ENCODE results near the gene TMED7.

TMED7 gene

GRCh38 chr5:115626445-115626823 lies 598 bp upstream of the TMED7 start:
- DNase-seq = no peak

- DNase-seq = no peak
These were observed 842 bp downstream of the TMED7 start for GRCh38 chr5:115624994-115625393.

GRCh38 chr5:115623658-115624057 lies 2.2 kb downstream of the TMED7 start:
- no peak for DNase-seq

- no peak for DNase-seq
These were observed 4.4 kb downstream of the TMED7 start for GRCh38 chr5:115621365-115621900.

GRCh38 chr5:115616892-115617291 lies 8.9 kb downstream of the TMED7 start:
- no peak for DNase-seq

GRCh38 chr5:115616472-115616871 lies 9.4 kb downstream of the TMED7 start:
- DNase-seq = no peak

- DNase-seq = no peak
These were observed 14.0 kb downstream of the TMED7 start for GRCh38 chr5:115611873-115612272.

- DNase-seq = no peak
These were observed 17.9 kb downstream of the TMED7 start for GRCh38 chr5:115607935-115608334.

- DNase-seq = no peak
These were observed 20.4 kb downstream of the TMED7 start for GRCh38 chr5:115605436-115605835.

GRCh38 chr5:115602591-115603125 lies 23.2 kb downstream of the TMED7 start:
- no peak for DNase-seq

GRCh38 chr5:115601701-115602590 lies 23.9 kb downstream of the TMED7 start, which contains the start of gene TICAM2:
Gene TICAM2, minus strand, starts transcription at chr5:115602479. Its CDS starts 21,223 bp downstream, at chr5:115581256.
- DNase-seq = peak; percentile 63 to 71

- no peak for DNase-seq
These were observed 25.1 kb downstream of the TMED7 start for GRCh38 chr5:115600766-115601165.

GRCh38 chr5:115599924-115600323 lies 25.9 kb downstream of the TMED7 start:
- no peak for DNase-seq

- no peak for DNase-seq
These were observed 26.3 kb downstream of the TMED7 start for GRCh38 chr5:115599502-115599901.

- no peak for DNase-seq
These were observed 31.4 kb downstream of the TMED7 start for GRCh38 chr5:115594128-115595047.

GRCh38 chr5:115589043-115589442 lies 36.8 kb downstream of the TMED7 start:
- DNase-seq = no peak

GRCh38 chr5:115588640-115589039 lies 37.2 kb downstream of the TMED7 start:
- DNase-seq = no peak

GRCh38 chr5:115586525-115587146 lies 39.2 kb downstream of the TMED7 start:
- no peak for DNase-seq

GRCh38 chr5:115585265-115585664 lies 40.6 kb downstream of the TMED7 start:
- no peak for DNase-seq

GRCh38 chr5:115584501-115584900 lies 41.3 kb downstream of the TMED7 start:
- DNase-seq = no peak

- DNase-seq = no peak
These were observed 42.4 kb downstream of the TMED7 start for GRCh38 chr5:115583474-115583873.

GRCh38 chr5:115580941-115581340 lies 44.9 kb downstream of the TMED7 start:
- DNase-seq = no peak

- no peak for DNase-seq
These were observed 46.1 kb downstream of the TMED7 start for GRCh38 chr5:115579747-115580173.

All from activated CD4-positive, alpha-beta T cell treated with anti-CD3 and anti-CD28 coated beads, Interleukin-2, amount 50 U/mL, for 48 hours (primary cell).